Measurements from ENCODE around the gene CCR5AS.
"Not testable (repeated sequence)": the region's sequence is repeated elsewhere in the genome, so short reads cannot be mapped to it uniquely, and the experiment has no call there.

The CCR5AS gene

GRCh38 chr3:46353647-46354410 lies 53.0 kb downstream of the CCR5AS start, which contains the start of gene CCR2:
CCR2 (plus strand) TSS chr3:46354111; CDS start chr3:46357528, 3,417 bp downstream.
- TF ChIP-seq POLR2A (IDR thresholded peaks at IDR 0.05; ENCODE audit: low read length) (no peak), GATA1 (IDR thresholded peaks at IDR 0.05; ENCODE audit: low read depth, low read length) (no peak)
- no peak for DNase-seq

- no peak for DNase-seq
- no peak for TF ChIP-seq POLR2A (IDR thresholded peaks at IDR 0.05; ENCODE audit: low read length)
- TF ChIP-seq GATA1 (IDR thresholded peaks at IDR 0.05; ENCODE audit: low read depth, low read length), result no peak
These were observed 53.8 kb downstream of the CCR5AS start for GRCh38 chr3:46353090-46353489.

- TF ChIP-seq GATA1 (IDR thresholded peaks at IDR 0.05; ENCODE audit: low read depth, low read length), result no peak
- no peak for TF ChIP-seq POLR2A (IDR thresholded peaks at IDR 0.05; ENCODE audit: low read length)
These were observed 55.2 kb downstream of the CCR5AS start for GRCh38 chr3:46351646-46352045.

GRCh38 chr3:46350262-46350565 lies 56.7 kb downstream of the CCR5AS start:
- TF ChIP-seq POLR2A (IDR thresholded peaks at IDR 0.05; ENCODE audit: low read length) (no peak), GATA1 (IDR thresholded peaks at IDR 0.05; ENCODE audit: low read depth, low read length) (no peak)
- DNase-seq, result no peak

More at GRCh38 chr3:46351646-46352045, 55.2 kb downstream of the CCR5AS start:
- DNase-seq, result no peak

GRCh38 chr3:46349484-46350261 lies 57.2 kb downstream of the CCR5AS start:
- no peak for DNase-seq

GRCh38 chr3:46348823-46349482 lies 57.9 kb downstream of the CCR5AS start:
- no peak for DNase-seq
- TF ChIP-seq GATA1 (IDR thresholded peaks at IDR 0.05; ENCODE audit: low read depth, low read length) (no peak), POLR2A (IDR thresholded peaks at IDR 0.05; ENCODE audit: low read length) (no peak)

More at GRCh38 chr3:46349484-46350261, 57.2 kb downstream of the CCR5AS start:
- no peak for TF ChIP-seq POLR2A (IDR thresholded peaks at IDR 0.05; ENCODE audit: low read length)
- TF ChIP-seq GATA1 (IDR thresholded peaks at IDR 0.05; ENCODE audit: low read depth, low read length), result no peak

GRCh38 chr3:46344476-46344875 lies 62.4 kb downstream of the CCR5AS start:
- no peak for DNase-seq
- TF ChIP-seq POLR2A (IDR thresholded peaks at IDR 0.05; ENCODE audit: low read length) (no peak), GATA1 (IDR thresholded peaks at IDR 0.05; ENCODE audit: low read depth, low read length) (no peak)

- DNase-seq, result no peak
- no peak for TF ChIP-seq GATA1 (IDR thresholded peaks at IDR 0.05; ENCODE audit: low read depth, low read length)
- TF ChIP-seq POLR2A (IDR thresholded peaks at IDR 0.05; ENCODE audit: low read length), result no peak
These were observed 68.0 kb downstream of the CCR5AS start for GRCh38 chr3:46338840-46339239.

GRCh38 chr3:46337911-46338310 lies 69.0 kb downstream of the CCR5AS start:
- no peak for TF ChIP-seq POLR2A (IDR thresholded peaks at IDR 0.05; ENCODE audit: low read length)
- TF ChIP-seq GATA1 (IDR thresholded peaks at IDR 0.05; ENCODE audit: low read depth, low read length), result no peak
- DNase-seq, result no peak

- DNase-seq, result no peak
- TF ChIP-seq POLR2A (IDR thresholded peaks at IDR 0.05; ENCODE audit: low read length), result no peak
These were observed 71.3 kb downstream of the CCR5AS start for GRCh38 chr3:46335541-46335940.

GRCh38 chr3:46334741-46335478 lies 72.0 kb downstream of the CCR5AS start:
- no peak for DNase-seq
- TF ChIP-seq GATA1 (IDR thresholded peaks at IDR 0.05; ENCODE audit: low read depth, low read length) (no peak), POLR2A (IDR thresholded peaks at IDR 0.05; ENCODE audit: low read length) (no peak)

- not testable (repeated sequence) for DNase-seq
These were observed 76.2 kb downstream of the CCR5AS start for GRCh38 chr3:46330676-46331075.

- no peak for TF ChIP-seq GATA1 (IDR thresholded peaks at IDR 0.05; ENCODE audit: low read depth, low read length)
- TF ChIP-seq POLR2A (IDR thresholded peaks at IDR 0.05; ENCODE audit: low read length), result no peak
- DNase-seq, result no peak
These were observed 81.1 kb downstream of the CCR5AS start for GRCh38 chr3:46325645-46326300.

Measured in erythroblast (primary cell).